Coronary artery (tissue), 2 donors: ENCODE results near the gene WDR91.

Experiments
- DNase-seq: peaks from one replicate; pipeline ENCODE4 v3.0.0-alpha.2; 2017; ENCODE audit warnings: low spot score
- H3K27ac ChIP-seq, 2 donors: fragments of 200-600 bp; sonication (generic); one replicate each; pipeline ENCODE4 v1.5.1; 2016 to 2019
- H3K4me3 ChIP-seq: fragments of 200-600 bp; sonication (generic); 2 replicates; pipeline ENCODE4 v1.5.1; 2016; ENCODE audit warnings: mild to moderate bottlenecking, moderate library complexity
- TF ChIP-seq, protein P1 (sequence below): fragments of 200-600 bp; sonication (generic); IDR thresholded peaks from one replicate; pipeline ENCODE4 v1.5.1; 2019; ENCODE audit warnings: antibody characterized with exemption

Gene WDR91

DNA sequence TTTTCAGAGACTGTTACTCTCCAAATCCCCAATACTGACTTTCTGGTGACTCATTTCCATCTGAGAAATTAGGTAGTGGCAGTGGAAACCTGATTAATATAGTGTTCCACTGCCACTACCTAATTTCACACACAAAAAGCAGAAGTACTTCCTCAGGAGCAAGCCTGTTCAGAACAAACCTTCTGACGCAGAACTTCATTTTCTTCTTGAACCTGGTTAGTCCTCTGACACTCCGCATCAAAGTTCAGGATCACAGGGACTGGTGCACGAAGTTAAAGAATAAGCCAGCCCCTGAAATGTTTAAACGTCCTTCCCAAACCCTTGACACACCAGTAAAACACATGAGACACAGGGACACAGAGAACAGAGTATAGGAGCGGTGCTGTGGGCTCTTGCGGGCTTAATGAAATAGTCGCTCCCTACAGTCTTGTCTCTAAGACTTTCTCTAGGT lies 4.4 kb downstream of the WDR91 start:
- Histone ChIP-seq H3K27ac (no peak overlapping the region), H3K4me3 (no peak overlapping the region)
- no peak for DNase-seq
- TF ChIP-seq, protein P1, sequence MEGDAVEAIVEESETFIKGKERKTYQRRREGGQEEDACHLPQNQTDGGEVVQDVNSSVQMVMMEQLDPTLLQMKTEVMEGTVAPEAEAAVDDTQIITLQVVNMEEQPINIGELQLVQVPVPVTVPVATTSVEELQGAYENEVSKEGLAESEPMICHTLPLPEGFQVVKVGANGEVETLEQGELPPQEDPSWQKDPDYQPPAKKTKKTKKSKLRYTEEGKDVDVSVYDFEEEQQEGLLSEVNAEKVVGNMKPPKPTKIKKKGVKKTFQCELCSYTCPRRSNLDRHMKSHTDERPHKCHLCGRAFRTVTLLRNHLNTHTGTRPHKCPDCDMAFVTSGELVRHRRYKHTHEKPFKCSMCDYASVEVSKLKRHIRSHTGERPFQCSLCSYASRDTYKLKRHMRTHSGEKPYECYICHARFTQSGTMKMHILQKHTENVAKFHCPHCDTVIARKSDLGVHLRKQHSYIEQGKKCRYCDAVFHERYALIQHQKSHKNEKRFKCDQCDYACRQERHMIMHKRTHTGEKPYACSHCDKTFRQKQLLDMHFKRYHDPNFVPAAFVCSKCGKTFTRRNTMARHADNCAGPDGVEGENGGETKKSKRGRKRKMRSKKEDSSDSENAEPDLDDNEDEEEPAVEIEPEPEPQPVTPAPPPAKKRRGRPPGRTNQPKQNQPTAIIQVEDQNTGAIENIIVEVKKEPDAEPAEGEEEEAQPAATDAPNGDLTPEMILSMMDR = no peak

DNA sequence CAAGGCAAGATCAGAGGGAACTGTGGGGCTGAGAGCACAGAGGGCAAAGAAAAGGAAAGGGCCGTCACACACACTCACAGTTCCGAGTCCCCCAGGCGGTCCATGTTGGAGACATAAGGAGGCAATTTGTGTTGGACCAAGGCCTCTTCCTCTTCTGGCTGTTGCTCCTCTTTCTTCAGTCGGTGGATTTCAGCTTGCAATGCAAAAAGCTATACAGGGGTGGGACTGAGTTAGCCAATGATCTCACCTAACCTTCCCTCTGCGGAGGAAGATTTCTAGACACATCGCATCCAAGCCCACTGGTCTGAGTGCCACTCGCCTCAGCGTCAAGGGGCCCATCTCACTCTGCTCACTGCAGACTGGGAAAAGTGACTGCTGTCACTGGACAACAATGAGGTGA lies 5.5 kb downstream of the WDR91 start:
- H3K4me3 ChIP-seq = no peak overlapping the region
- DNase-seq = no peak
- no peak overlapping the region for H3K27ac ChIP-seq
- TF ChIP-seq, protein P1 = no peak

DNA sequence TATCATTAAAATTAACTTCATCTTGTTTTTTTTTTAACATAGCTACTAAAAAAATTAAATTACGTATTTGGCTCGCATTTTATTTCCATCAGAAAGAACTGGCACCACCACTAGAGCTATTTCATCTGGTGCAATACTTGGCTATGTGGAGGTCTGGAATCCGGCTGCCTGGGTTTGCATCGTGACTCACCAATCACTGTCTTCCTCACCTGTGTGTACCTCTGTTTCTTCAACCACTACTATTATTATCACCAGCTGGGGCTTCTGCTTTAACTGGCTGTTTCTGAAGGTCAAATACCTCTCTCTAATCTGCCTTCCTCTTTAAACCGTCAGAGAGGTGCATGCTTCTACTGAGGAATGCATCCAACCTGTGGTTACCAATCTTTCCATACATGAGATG lies 6.5 kb downstream of the WDR91 start:
- no peak overlapping the region for H3K4me3 ChIP-seq
- TF ChIP-seq, protein P1 = no peak
- H3K27ac ChIP-seq = peak overlapping the region in 1 of 2 donors; percentile 64
- no peak for DNase-seq

DNA sequence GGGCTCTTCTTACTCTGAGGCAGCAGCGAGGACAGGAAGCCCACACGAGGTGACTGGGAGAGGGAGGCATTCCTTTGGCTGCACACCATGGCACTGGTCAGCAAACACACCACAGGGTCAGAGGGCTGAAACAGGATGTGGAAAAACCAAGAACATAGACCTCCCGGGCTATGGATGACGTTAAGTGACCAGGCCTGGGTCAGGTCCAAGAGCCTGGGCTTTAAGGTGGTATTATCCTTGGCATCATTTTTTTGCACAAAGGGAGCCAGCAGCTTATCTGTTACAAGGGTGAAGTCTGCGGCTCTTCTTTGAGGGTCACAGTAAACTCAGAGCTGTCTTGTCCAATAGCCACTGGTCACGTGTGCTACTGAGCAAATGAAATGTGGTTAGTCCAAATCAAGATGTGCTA lies 7.0 kb downstream of the WDR91 start:
- Histone ChIP-seq H3K27ac (peak overlapping the region; percentile 35 to 61), H3K4me3 (no peak overlapping the region)
- TF ChIP-seq, protein P1 = no peak
- no peak for DNase-seq

DNA sequence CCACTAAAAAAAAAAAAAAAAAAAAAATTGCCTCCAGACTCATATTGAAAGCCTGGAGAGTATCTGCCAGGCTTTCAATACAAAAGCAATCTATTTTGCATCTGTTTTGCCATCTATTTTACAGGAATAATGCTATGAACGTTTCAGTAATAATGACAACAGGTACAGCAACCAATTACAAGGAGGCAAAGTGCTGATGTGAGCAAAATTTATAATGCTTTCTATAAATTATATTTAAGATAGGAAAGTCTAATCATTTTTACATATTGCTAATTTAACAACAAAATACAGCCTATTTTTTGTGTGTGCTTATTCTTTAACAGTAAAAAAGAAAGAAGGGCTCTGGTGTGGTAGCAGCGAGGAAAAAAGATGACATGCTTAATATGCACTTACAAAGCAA lies 10.0 kb downstream of the WDR91 start:
- H3K27ac ChIP-seq = no peak overlapping the region
- TF ChIP-seq, protein P1 = no peak
- no peak overlapping the region for H3K4me3 ChIP-seq
- no peak for DNase-seq

DNA sequence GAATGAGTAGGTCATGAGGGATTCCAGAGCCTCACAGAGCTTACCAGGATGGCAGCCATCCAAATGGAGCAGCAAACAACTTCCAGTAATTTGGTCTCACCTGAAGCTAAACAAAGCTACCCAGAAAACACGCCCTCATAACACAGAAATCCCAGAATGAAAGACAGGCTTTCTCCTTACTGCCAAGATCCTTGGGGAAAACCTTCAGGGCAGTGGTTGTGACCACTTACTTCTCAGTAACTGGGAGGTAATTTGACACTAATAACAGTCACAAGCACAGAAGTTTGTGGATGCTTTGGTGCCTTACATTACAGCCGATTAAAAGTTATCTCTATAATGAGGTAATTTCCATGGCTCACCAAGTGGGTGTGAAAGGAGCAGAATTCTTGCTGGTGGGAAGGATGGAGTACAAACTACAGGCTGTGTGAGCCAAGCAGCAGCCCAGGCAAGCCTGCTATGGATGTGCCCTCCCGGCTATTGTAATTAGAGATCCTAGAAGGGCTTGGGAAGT lies 10.4 kb downstream of the WDR91 start:
- TF ChIP-seq, protein P1 = no peak
- no peak for DNase-seq

DNA sequence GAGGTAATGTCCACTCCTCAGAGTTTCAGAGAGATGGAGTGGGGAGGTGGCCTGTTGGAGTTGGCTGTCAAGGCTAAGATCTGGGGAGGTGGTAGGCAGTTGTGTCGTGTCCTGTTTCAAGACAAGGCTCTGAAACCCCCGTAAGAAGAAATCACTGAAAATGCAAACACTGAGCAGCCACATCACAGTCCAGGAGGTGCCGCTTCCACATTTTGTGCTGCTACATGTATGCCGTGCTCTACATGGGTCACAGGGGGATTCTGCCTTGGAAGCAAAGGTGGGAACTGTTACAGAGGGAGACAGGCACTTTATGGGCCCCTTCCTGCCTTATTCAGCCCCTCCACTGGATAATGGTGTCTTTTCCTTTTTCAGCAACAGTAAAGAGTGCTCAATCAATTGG lies 11.9 kb downstream of the WDR91 start:
- no peak overlapping the region for H3K4me3 ChIP-seq
- TF ChIP-seq, protein P1 = no peak
- DNase-seq = no peak
- no peak overlapping the region for H3K27ac ChIP-seq

More for the DNA sequence above, 10.4 kb downstream of the WDR91 start:
- H3K4me3 ChIP-seq = no peak overlapping the region
- H3K27ac ChIP-seq = no peak overlapping the region
